ENCODE data around the gene ACO2.

ACO2 gene

DNA sequence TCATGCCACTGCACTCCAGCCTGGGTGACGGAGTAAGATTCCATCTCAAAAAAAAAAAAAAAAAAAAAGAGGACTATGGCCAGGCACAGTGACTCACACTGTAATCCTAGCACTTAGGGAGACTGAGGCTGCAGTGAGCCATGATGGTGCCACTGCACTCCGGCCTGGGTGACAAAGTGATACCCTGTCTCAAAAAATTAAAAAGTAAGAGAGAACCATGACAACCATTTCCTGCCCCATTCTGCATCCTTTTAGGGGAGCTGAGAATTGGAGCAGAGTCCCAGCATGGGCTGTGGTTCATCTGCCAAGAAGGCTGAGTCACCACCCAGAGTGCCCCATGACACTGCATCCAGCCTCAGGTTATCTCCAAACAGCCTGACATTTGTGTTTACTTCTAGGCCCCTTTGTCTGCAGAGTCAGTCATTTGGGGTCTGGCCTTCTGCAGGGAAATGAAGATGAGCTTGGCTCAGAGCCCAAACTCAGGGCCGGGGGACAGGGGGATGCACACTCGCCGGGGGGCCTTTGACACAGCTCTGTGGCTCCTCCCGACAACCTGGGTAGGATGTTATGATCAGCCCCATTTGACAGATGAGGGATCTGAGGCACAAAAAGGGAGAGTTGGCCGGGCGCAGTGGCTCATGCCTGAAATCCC, 96.6 kb downstream of the ACO2 start:
- TF ChIP-seq FOXP2 (optimal IDR thresholded peaks at IDR 0.05; ENCODE audit: borderline replicate concordance, extremely low read depth, extremely low read length, insufficient read depth) (no peak), POLR2AphosphoS5 (IDR thresholded peaks at IDR 0.05; ENCODE audit: low read depth, low read length) (no peak)

DNA sequence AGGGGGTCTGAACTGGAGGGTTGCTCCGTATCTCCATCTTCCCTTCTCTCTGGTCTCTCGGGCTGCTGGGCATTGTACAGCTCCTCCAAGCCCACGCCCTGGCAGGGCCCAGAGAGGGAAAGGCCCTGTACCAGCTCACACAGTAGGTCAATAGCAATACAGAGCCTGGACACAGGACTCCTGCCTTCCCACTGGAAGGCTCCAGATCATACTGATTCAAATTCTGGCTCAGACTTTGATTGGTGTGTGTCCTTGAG, 98.5 kb downstream of the ACO2 start:
- TF ChIP-seq POLR2AphosphoS5 (IDR thresholded peaks at IDR 0.05; ENCODE audit: low read depth, low read length) = no peak

DNA sequence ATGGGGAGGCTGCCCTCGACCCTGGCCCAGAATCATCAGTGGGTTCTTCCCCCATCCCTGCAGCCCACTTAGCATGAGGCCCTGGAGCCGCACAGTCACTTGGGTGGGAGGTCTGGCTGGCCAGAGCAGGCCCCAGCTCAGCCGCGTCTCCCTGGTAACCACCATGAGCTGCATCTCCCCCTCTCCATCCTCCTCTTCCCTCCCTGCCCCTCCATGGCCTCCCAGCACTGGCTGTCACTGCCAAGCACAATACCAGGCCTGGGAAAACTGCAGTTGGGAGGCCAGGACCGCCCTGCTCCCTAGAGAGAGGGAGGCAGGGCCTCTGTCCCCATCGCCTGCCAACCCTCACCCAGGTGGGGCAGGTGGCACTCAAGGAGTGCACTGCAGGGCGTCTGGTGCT, 99.9 kb downstream of the ACO2 start:
- no peak for TF ChIP-seq FOXP2 (optimal IDR thresholded peaks at IDR 0.05; ENCODE audit: borderline replicate concordance, extremely low read depth, extremely low read length, insufficient read depth)
- TF ChIP-seq POLR2AphosphoS5 (IDR thresholded peaks at IDR 0.05; ENCODE audit: low read depth, low read length) = no peak
- TF ChIP-seq, protein P1, sequence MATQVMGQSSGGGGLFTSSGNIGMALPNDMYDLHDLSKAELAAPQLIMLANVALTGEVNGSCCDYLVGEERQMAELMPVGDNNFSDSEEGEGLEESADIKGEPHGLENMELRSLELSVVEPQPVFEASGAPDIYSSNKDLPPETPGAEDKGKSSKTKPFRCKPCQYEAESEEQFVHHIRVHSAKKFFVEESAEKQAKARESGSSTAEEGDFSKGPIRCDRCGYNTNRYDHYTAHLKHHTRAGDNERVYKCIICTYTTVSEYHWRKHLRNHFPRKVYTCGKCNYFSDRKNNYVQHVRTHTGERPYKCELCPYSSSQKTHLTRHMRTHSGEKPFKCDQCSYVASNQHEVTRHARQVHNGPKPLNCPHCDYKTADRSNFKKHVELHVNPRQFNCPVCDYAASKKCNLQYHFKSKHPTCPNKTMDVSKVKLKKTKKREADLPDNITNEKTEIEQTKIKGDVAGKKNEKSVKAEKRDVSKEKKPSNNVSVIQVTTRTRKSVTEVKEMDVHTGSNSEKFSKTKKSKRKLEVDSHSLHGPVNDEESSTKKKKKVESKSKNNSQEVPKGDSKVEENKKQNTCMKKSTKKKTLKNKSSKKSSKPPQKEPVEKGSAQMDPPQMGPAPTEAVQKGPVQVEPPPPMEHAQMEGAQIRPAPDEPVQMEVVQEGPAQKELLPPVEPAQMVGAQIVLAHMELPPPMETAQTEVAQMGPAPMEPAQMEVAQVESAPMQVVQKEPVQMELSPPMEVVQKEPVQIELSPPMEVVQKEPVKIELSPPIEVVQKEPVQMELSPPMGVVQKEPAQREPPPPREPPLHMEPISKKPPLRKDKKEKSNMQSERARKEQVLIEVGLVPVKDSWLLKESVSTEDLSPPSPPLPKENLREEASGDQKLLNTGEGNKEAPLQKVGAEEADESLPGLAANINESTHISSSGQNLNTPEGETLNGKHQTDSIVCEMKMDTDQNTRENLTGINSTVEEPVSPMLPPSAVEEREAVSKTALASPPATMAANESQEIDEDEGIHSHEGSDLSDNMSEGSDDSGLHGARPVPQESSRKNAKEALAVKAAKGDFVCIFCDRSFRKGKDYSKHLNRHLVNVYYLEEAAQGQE (IDR thresholded peaks at IDR 0.05; ENCODE audit: insufficient read depth in 1 of 2, low read depth in 2 of 2, low read length in 2 of 2) = no peak
- no peak for TF ChIP-seq TAF1 (IDR thresholded peaks at IDR 0.05; ENCODE audit: borderline replicate concordance, insufficient read depth, low read length)
- TF ChIP-seq SIN3A (IDR thresholded peaks at IDR 0.05; ENCODE audit: borderline replicate concordance, insufficient read depth, low read length) = no peak

DNA sequence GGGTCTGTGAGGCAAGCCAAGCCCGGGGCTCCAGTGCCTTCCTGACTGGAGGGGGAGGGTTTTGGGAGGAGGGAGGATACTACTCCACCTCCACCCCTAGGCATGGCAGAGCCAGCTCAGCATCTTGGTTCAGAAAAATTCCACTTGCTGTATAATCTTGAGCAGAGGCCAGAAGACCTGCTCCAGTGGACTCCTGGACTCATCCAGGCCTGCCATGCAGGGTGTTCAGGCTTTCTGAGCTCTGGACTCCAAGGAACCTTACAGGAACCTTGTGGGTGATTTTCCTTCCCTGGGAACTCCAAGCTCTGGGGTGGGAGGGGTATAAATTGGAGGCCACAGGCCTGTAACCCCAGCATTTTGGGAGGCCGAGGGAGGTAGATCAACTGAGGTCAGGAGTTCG, 101.3 kb downstream of the ACO2 start:
- no peak for TF ChIP-seq FOXP2 (optimal IDR thresholded peaks at IDR 0.05; ENCODE audit: borderline replicate concordance, extremely low read depth, extremely low read length, insufficient read depth)
- TF ChIP-seq TAF1 (IDR thresholded peaks at IDR 0.05; ENCODE audit: borderline replicate concordance, insufficient read depth, low read length) = no peak
- no peak for TF ChIP-seq SIN3A (IDR thresholded peaks at IDR 0.05; ENCODE audit: borderline replicate concordance, insufficient read depth, low read length)
- no peak for TF ChIP-seq POLR2AphosphoS5 (IDR thresholded peaks at IDR 0.05; ENCODE audit: low read depth, low read length)
- TF ChIP-seq, protein P1 (IDR thresholded peaks at IDR 0.05; ENCODE audit: insufficient read depth in 1 of 2, low read depth in 2 of 2, low read length in 2 of 2) = no peak

DNA sequence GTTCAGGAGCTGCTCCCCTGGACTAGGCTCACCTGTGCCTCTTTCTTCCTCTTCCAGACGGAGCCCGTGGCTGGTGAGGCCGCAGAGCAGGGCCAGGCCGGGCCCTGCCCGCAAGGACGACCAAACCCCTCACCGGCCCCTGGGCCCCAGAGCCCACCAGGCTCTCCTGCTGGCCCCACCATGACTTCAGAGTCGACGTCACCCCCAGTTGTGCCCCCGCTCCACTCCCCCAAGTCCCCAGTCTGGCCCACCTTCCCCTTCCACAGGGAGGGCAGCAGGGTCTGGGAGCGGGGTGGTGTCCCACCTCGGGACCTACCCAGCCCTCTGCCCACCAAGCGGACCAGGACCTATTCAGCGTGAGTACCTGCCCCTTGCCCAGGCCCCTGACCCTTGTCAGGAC, 102.9 kb downstream of the ACO2 start:
- no peak for TF ChIP-seq SIN3A (IDR thresholded peaks at IDR 0.05; ENCODE audit: borderline replicate concordance, insufficient read depth, low read length)
- TF ChIP-seq POLR2AphosphoS5 (IDR thresholded peaks at IDR 0.05; ENCODE audit: low read depth, low read length) = no peak
- no peak for TF ChIP-seq FOXP2 (optimal IDR thresholded peaks at IDR 0.05; ENCODE audit: borderline replicate concordance, extremely low read depth, extremely low read length, insufficient read depth)
- TF ChIP-seq TAF1 (IDR thresholded peaks at IDR 0.05; ENCODE audit: borderline replicate concordance, insufficient read depth, low read length) = no peak
- TF ChIP-seq, protein P1 (IDR thresholded peaks at IDR 0.05; ENCODE audit: insufficient read depth in 1 of 2, low read depth in 2 of 2, low read length in 2 of 2) = no peak

DNA sequence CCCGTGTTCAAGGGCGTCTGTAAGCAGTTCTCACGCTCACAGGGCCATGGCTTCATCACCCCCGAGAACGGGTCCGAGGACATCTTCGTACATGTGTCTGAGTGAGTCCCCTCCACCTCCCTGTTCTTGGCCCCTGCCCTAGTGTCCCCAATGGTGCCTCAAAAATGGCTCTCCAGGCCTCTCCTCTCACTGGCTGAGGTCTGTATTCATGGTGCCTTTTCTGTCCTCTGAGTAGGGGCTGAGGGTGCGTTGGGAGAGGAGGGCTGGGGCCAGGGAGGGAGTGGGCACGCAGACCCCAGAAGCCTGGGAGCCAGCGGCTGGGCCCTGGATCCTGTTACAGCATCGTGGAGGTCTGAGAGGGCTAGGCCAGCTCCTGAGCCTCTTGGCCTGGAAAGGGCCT, 104.8 kb downstream of the ACO2 start:
- no peak for TF ChIP-seq POLR2AphosphoS5 (IDR thresholded peaks at IDR 0.05; ENCODE audit: low read depth, low read length)
- no peak for TF ChIP-seq SIN3A (IDR thresholded peaks at IDR 0.05; ENCODE audit: borderline replicate concordance, insufficient read depth, low read length)
- no peak for TF ChIP-seq TAF1 (IDR thresholded peaks at IDR 0.05; ENCODE audit: borderline replicate concordance, insufficient read depth, low read length)
- TF ChIP-seq FOXP2 (optimal IDR thresholded peaks at IDR 0.05; ENCODE audit: borderline replicate concordance, extremely low read depth, extremely low read length, insufficient read depth) = no peak
- TF ChIP-seq, protein P1 (IDR thresholded peaks at IDR 0.05; ENCODE audit: insufficient read depth in 1 of 2, low read depth in 2 of 2, low read length in 2 of 2) = no peak
